MM.1S (cell line): ENCODE results near the gene UBE2Q1.

Source experiments
- DNase-seq: peaks from one replicate; pipeline ENCODE4 v3.0.0-alpha.2; 2015
- H2AFZ ChIP-seq: fragments of 300-600 bp; sonication (generic); 2 replicates; pipeline ENCODE4 v1.6.0; 2016; ENCODE audit warnings: antibody characterized with exemption, low read length
- H3F3A ChIP-seq: fragments of 300-600 bp; sonication (generic); 2 replicates; pipeline ENCODE4 v1.6.1; 2016; ENCODE audit warnings: mild to moderate bottlenecking, antibody characterized with exemption, low read length, moderate library complexity, mixed read lengths; ENCODE audit not compliant: insufficient read depth
- H3K27ac ChIP-seq: fragments of 300-600 bp; sonication (generic); 2 replicates; pipeline ENCODE4 v1.5.1; 2016; ENCODE audit warnings: mild to moderate bottlenecking, low read length
- H3K27me3 ChIP-seq: fragments of 300-600 bp; sonication (generic); replicated peaks from 2 replicates; pipeline ENCODE4 v1.6.0; 2016; ENCODE audit warnings: low read length; ENCODE audit not compliant: insufficient read depth
- H3K36me3 ChIP-seq: fragments of 300-600 bp; sonication (generic); replicated peaks from 2 replicates; pipeline ENCODE4 v1.6.1; 2016; ENCODE audit warnings: mild to moderate bottlenecking, low read length, mixed read lengths; ENCODE audit not compliant: insufficient read depth
- H3K4me1 ChIP-seq: fragments of 300-600 bp; sonication (generic); 2 replicates; pipeline ENCODE4 v1.6.1; 2016; ENCODE audit warnings: low read length, mixed read lengths
- H3K4me2 ChIP-seq: fragments of 300-600 bp; sonication (generic); 2 replicates; pipeline ENCODE4 v1.6.0; 2016; ENCODE audit warnings: low read depth, low read length
- H3K4me3 ChIP-seq: fragments of 300-600 bp; sonication (generic); 2 replicates; pipeline ENCODE4 v1.5.1; 2016; ENCODE audit warnings: low read length, mixed read lengths
- H3K79me2 ChIP-seq: fragments of 300-600 bp; sonication (generic); 2 replicates; pipeline ENCODE4 v1.6.1; 2016; ENCODE audit warnings: mixed run types, low read length, mixed read lengths
- H3K9ac ChIP-seq: fragments of 300-600 bp; sonication (generic); 2 replicates; pipeline ENCODE4 v1.6.1; 2016; ENCODE audit warnings: low read length, mixed read lengths
- H3K9me2 ChIP-seq: fragments of 300-600 bp; sonication (generic); replicated peaks from 2 replicates; pipeline ENCODE4 v1.6.1; 2016; ENCODE audit warnings: mild to moderate bottlenecking, low read length, mixed read lengths; ENCODE audit not compliant: insufficient read depth
- H3K9me3 ChIP-seq: fragments of 300-600 bp; sonication (generic); replicated peaks from 2 replicates; pipeline ENCODE4 v1.6.1; 2016; ENCODE audit warnings: mild to moderate bottlenecking, low read length, mixed read lengths; ENCODE audit not compliant: insufficient read depth
- H4K20me1 ChIP-seq: fragments of 300-600 bp; sonication (generic); 2 replicates; pipeline ENCODE4 v1.6.1; 2016; ENCODE audit warnings: mild to moderate bottlenecking, low read length, moderate library complexity, mixed read lengths; ENCODE audit not compliant: insufficient read depth
- EZH2 ChIP-seq: fragments of 300-600 bp; sonication (generic); optimal IDR thresholded peaks from 2 replicates; pipeline ENCODE3; 2017; ENCODE audit warnings: low read depth, mild to moderate bottlenecking, antibody characterized with exemption, low read length, mixed read lengths
- EZH2phosphoT487 ChIP-seq: fragments of 300-600 bp; sonication (generic); IDR thresholded peaks from 2 replicates; pipeline ENCODE4 v1.6.1; 2018; ENCODE audit warnings: antibody characterized with exemption, low read length
- TF ChIP-seq, protein P1 (sequence below): fragments of 300-600 bp; sonication (generic); IDR thresholded peaks from 2 replicates; pipeline ENCODE4 v1.5.1; 2016; ENCODE audit warnings: antibody characterized with exemption, low read length, mixed read lengths

Gene UBE2Q1

DNA sequence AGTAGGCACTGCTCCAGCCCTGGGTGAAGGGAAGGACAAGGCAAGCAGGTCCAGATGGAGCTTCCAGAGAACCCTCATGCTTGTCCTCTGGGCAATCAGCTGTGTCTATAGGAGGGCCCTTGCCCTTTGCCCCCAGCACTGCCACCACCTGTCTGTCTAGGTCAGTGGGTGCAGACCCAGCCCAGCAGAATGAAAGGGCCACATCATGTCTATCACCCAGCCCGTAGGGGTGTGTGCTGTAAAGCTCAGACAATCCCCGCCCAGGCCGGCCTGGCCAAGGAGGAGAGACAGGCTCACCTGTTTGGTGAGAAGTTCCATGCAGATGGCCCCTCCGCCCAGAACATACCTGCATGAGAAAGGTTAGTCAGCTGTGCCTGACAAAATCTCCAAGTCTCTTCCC lies 7.0 kb downstream of the UBE2Q1 start:
- Histone ChIP-seq H3K27ac (no peak overlapping the region; the same call in 1 of the 2 replicates), H3K4me2 (peak overlapping the region; percentile 22; the same call in 1 of the 2 replicates), H3K27me3 (no peaks in the 10 kb centered on the region), H3K9me2 (no peaks in the 10 kb centered on the region), H3K4me3 (no peak overlapping the region), H3K9me3 (no peaks in the 10 kb centered on the region), H4K20me1 (0 out of 2 replicates have a peak, but pooled peaks cover 10% of the 10 kb centered on the region), H3K9ac (no peak overlapping the region), H2AFZ (no peak overlapping the region), H3K4me1 (peaks cover 21% of the 10 kb centered on the region), H3F3A (peaks cover 10% of the 10 kb centered on the region; the same call in 1 of the 2 replicates), H3K79me2 (peaks cover 26% of the 10 kb centered on the region), H3K36me3 (peaks cover 42% of the 10 kb centered on the region)
- TF ChIP-seq EZH2, result no peak
- no peak for TF ChIP-seq EZH2phosphoT487
- TF ChIP-seq, protein P1, sequence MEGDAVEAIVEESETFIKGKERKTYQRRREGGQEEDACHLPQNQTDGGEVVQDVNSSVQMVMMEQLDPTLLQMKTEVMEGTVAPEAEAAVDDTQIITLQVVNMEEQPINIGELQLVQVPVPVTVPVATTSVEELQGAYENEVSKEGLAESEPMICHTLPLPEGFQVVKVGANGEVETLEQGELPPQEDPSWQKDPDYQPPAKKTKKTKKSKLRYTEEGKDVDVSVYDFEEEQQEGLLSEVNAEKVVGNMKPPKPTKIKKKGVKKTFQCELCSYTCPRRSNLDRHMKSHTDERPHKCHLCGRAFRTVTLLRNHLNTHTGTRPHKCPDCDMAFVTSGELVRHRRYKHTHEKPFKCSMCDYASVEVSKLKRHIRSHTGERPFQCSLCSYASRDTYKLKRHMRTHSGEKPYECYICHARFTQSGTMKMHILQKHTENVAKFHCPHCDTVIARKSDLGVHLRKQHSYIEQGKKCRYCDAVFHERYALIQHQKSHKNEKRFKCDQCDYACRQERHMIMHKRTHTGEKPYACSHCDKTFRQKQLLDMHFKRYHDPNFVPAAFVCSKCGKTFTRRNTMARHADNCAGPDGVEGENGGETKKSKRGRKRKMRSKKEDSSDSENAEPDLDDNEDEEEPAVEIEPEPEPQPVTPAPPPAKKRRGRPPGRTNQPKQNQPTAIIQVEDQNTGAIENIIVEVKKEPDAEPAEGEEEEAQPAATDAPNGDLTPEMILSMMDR, result no peak
- DNase-seq, result no peak

DNA sequence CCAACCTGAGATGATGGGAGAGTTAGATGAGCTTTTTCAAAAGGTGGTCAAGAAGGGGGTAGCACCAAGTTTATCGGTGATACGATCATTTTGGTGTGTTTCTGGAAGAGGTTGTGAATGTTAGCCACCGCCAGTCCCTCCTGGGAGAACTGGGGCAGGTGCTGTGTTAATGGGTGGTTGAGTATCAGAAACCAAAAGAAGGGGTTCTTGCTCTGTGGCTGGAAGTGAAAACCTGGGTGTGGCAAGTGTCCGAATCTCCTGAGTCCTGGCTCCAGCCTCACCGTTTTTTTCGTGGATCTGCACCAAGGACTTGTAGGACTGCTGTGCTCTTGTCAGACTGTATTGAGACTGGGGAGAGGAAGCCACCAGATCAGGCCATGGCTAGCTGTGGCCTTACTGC lies 7.8 kb downstream of the UBE2Q1 start:
- Histone ChIP-seq H3K36me3 (peaks cover 42% of the 10 kb centered on the region), H3K27ac (no peak overlapping the region), H3K4me2 (peak overlapping the region; percentile 22; the same call in 1 of the 2 replicates), H3K9ac (no peak overlapping the region), H3K9me2 (no peaks in the 10 kb centered on the region), H2AFZ (no peak overlapping the region), H3K4me3 (no peak overlapping the region), H3F3A (peaks cover 10% of the 10 kb centered on the region; the same call in 1 of the 2 replicates), H3K9me3 (no peaks in the 10 kb centered on the region), H3K79me2 (peaks cover 17% of the 10 kb centered on the region), H3K27me3 (no peaks in the 10 kb centered on the region), H4K20me1 (0 out of 2 replicates have a peak, but pooled peaks cover 5% of the 10 kb centered on the region), H3K4me1 (peaks cover 19% of the 10 kb centered on the region)
- peak; percentile 36 for DNase-seq
- TF ChIP-seq, protein P1, result no peak
- TF ChIP-seq EZH2, result no peak
- TF ChIP-seq EZH2phosphoT487, result no peak

DNA sequence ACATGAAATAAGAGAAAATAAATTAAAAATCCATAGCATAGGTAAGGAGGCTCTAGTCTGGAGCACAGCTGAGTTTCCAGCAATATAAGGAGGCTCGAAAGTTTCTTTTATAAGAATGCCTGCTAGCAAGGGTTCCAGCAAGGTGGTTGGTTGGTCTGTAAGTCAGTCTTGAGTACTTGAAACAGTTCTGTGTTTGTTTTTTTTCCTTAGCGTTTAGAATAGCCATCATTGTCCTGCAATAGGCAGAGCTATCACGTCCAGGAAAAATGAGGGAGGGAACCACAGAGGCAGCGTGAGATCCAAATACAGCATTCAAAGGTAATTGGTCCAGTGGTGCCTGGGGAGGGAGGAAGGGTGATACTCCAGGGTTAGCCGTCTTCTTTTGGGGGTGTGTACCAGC lies 8.4 kb downstream of the UBE2Q1 start:
- H3F3A ChIP-seq, result peaks cover 10% of the 10 kb centered on the region; the same call in 1 of the 2 replicates
- H3K27ac ChIP-seq, result no peak overlapping the region
- H3K79me2 ChIP-seq, result peaks cover 12% of the 10 kb centered on the region
- H3K9ac ChIP-seq, result no peak overlapping the region
- TF ChIP-seq, protein P1, result no peak
- TF ChIP-seq EZH2 (no peak), EZH2phosphoT487 (no peak)
- 0 out of 2 replicates have a peak, but pooled peaks cover 5% of the 10 kb centered on the region for H4K20me1 ChIP-seq
- peaks cover 38% of the 10 kb centered on the region for H3K36me3 ChIP-seq
- no peak overlapping the region for H2AFZ ChIP-seq
- no peaks in the 10 kb centered on the region for H3K27me3 ChIP-seq
- no peak for DNase-seq
- H3K4me2 ChIP-seq, result no peak overlapping the region; the same call in 1 of the 2 replicates
- H3K9me2 ChIP-seq, result no peaks in the 10 kb centered on the region
- H3K4me1 ChIP-seq, result peaks cover 19% of the 10 kb centered on the region
- H3K4me3 ChIP-seq, result no peak overlapping the region
- H3K9me3 ChIP-seq, result no peaks in the 10 kb centered on the region
